ENCODE measurements around the gene DROSHA.

GRCh38 chr5:31359839-31360238, 172.1 kb downstream of the DROSHA start:
- TF ChIP-seq POLR2AphosphoS5 (IDR thresholded peaks at IDR 0.05; ENCODE audit: low read depth, low read length) (no peak), POLR2A (IDR thresholded peaks at IDR 0.05; ENCODE audit: low read depth, low read length) (no peak), TAF1 (IDR thresholded peaks at IDR 0.05; ENCODE audit: low read depth, low read length) (no peak), SPI1 (IDR thresholded peaks at IDR 0.05; ENCODE audit: low read depth, low read length) (no peak), POU2F2 (IDR thresholded peaks at IDR 0.05; ENCODE audit: low read depth, low read length) (no peak)

All from GM12891 (cell line).